ENCODE data around the gene SNRPA. TPM values are rescaled to one million over a fixed set of nuclear protein-coding genes. Genes with fewer than 3 reads are reported as not detected.

The SNRPA gene
- total and polyA plus RNA-seq, 2 donors from 2014 or later: 48.7 to 52.6 TPM

GRCh38 chr19:40778706-40779284, 27.8 kb downstream of the SNRPA start:
- TF ChIP-seq, protein P1, sequence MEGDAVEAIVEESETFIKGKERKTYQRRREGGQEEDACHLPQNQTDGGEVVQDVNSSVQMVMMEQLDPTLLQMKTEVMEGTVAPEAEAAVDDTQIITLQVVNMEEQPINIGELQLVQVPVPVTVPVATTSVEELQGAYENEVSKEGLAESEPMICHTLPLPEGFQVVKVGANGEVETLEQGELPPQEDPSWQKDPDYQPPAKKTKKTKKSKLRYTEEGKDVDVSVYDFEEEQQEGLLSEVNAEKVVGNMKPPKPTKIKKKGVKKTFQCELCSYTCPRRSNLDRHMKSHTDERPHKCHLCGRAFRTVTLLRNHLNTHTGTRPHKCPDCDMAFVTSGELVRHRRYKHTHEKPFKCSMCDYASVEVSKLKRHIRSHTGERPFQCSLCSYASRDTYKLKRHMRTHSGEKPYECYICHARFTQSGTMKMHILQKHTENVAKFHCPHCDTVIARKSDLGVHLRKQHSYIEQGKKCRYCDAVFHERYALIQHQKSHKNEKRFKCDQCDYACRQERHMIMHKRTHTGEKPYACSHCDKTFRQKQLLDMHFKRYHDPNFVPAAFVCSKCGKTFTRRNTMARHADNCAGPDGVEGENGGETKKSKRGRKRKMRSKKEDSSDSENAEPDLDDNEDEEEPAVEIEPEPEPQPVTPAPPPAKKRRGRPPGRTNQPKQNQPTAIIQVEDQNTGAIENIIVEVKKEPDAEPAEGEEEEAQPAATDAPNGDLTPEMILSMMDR (IDR thresholded peaks at IDR 0.05; ENCODE audit: borderline replicate concordance, extremely low read depth, insufficient read depth): no peak
- peak overlapping the region; percentile 64 to 99 (median 72) for H3K4me3 ChIP-seq (ENCODE audit: low read length in 3 of 3)
- no peaks in the 10 kb centered on the region for H3K9me3 ChIP-seq (ENCODE audit: control insufficient read depth in 2 of 3, insufficient read depth in 1 of 3, low read length in 3 of 3)
- H3K4me1 ChIP-seq (ENCODE audit: control insufficient read depth in 2 of 3, insufficient read depth in 2 of 3, low read depth in 1 of 3, low read length in 3 of 3): peaks cover 0 to 10% (median 10%) of the 10 kb centered on the region in 3 donors
- H3K27ac ChIP-seq (ENCODE audit: low read depth in 2 of 2, low read length in 2 of 2): peak overlapping the region; percentile 96 to 99
- DNase-seq (no peak), FAIRE-seq (no peak)
- H3K9ac ChIP-seq (ENCODE audit: low read length in 3 of 3): peak overlapping the region in 2 of 3 donors; percentile 2 to 11
- H3K27me3 ChIP-seq (ENCODE audit: control insufficient read depth, insufficient read depth, low read length): no peaks in the 10 kb centered on the region
- intact Hi-C loops (cut with DNase I): no loop called here
- no peaks in the 10 kb centered on the region for H3K36me3 ChIP-seq (ENCODE audit: control insufficient read depth in 2 of 3, insufficient read depth in 3 of 3, low read length in 3 of 3)

DNA sequence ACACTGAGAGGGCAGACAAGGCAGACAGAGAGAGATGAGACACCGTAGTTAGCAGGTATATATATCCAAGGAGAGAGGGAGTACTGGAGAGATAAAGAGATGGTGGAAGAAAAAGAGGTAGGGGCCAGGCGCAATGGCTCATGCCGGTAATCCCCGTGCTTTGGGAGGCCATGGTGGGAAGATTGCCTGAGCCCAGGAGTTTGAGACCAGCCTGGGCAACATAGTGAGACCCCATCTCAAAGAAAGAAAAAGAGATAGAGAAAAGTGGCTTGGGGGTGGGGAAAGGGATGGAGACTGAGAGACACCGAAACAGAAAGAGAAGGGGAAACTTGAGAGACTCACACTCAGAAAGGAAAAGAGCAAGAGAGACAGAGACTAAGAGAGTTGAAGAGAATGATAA, 29.6 kb downstream of the SNRPA start:
- Histone ChIP-seq H3K27ac (ENCODE audit: low read depth in 2 of 2, low read length in 2 of 2) (no peak overlapping the region), H3K4me1 (ENCODE audit: control insufficient read depth in 2 of 3, insufficient read depth in 2 of 3, low read depth in 1 of 3, low read length in 3 of 3) (peaks cover 0 to 10% (median 10%) of the 10 kb centered on the region in 3 donors), H3K36me3 (ENCODE audit: control insufficient read depth in 2 of 3, insufficient read depth in 3 of 3, low read length in 3 of 3) (peaks cover 0 to 3% (median 0%) of the 10 kb centered on the region in 3 donors), H3K4me3 (ENCODE audit: low read length in 3 of 3) (no peak overlapping the region), H3K9ac (ENCODE audit: low read length in 3 of 3) (no peak overlapping the region), H3K27me3 (ENCODE audit: control insufficient read depth, insufficient read depth, low read length) (no peaks in the 10 kb centered on the region), H3K9me3 (ENCODE audit: control insufficient read depth in 2 of 3, insufficient read depth in 1 of 3, low read length in 3 of 3) (no peaks in the 10 kb centered on the region)
- FAIRE-seq: no peak
- TF ChIP-seq, protein P1 (IDR thresholded peaks at IDR 0.05; ENCODE audit: borderline replicate concordance, extremely low read depth, insufficient read depth): no peak
- intact Hi-C loops (cut with DNase I): no loop called here
- no peak for DNase-seq

DNA sequence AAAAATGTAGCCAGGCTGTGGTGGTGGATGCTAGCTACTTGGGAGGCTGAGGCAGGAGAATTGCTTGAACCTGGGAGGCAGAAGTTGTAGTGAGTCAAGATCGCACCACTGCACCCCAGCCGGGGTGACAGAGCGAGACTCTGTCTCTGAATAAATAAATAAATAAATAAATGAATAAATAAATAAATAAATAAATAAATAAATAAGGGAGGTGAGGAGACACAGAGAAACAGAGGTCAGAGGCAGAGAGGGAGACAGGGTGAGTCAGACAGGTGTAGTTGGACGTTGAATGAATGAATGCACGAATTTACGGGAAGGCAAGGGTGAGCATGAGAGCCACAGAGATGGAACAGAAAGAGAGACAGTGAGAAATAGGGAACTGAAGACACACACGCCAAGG, 30.1 kb downstream of the SNRPA start:
- H3K9me3 ChIP-seq (ENCODE audit: control insufficient read depth in 2 of 3, insufficient read depth in 1 of 3, low read length in 3 of 3): no peaks in the 10 kb centered on the region
- no peak overlapping the region for H3K4me3 ChIP-seq (ENCODE audit: low read length in 3 of 3)
- no peak overlapping the region for H3K9ac ChIP-seq (ENCODE audit: low read length in 3 of 3)
- H3K27ac ChIP-seq (ENCODE audit: low read depth in 2 of 2, low read length in 2 of 2): no peak overlapping the region
- FAIRE-seq (no peak), DNase-seq (no peak)
- H3K4me1 ChIP-seq (ENCODE audit: control insufficient read depth in 2 of 3, insufficient read depth in 2 of 3, low read depth in 1 of 3, low read length in 3 of 3): peaks cover 0 to 10% (median 10%) of the 10 kb centered on the region in 3 donors
- TF ChIP-seq, protein P1 (IDR thresholded peaks at IDR 0.05; ENCODE audit: borderline replicate concordance, extremely low read depth, insufficient read depth): no peak
- no peaks in the 10 kb centered on the region for H3K27me3 ChIP-seq (ENCODE audit: control insufficient read depth, insufficient read depth, low read length)
- intact Hi-C loops (cut with DNase I): no loop called here
- peaks cover 0 to 3% (median 0%) of the 10 kb centered on the region in 3 donors for H3K36me3 ChIP-seq (ENCODE audit: control insufficient read depth in 2 of 3, insufficient read depth in 3 of 3, low read length in 3 of 3)

Data from kidney (tissue), 14 donors.